ENCODE data around the gene TMEM63B.

TMEM63B gene

DNA sequence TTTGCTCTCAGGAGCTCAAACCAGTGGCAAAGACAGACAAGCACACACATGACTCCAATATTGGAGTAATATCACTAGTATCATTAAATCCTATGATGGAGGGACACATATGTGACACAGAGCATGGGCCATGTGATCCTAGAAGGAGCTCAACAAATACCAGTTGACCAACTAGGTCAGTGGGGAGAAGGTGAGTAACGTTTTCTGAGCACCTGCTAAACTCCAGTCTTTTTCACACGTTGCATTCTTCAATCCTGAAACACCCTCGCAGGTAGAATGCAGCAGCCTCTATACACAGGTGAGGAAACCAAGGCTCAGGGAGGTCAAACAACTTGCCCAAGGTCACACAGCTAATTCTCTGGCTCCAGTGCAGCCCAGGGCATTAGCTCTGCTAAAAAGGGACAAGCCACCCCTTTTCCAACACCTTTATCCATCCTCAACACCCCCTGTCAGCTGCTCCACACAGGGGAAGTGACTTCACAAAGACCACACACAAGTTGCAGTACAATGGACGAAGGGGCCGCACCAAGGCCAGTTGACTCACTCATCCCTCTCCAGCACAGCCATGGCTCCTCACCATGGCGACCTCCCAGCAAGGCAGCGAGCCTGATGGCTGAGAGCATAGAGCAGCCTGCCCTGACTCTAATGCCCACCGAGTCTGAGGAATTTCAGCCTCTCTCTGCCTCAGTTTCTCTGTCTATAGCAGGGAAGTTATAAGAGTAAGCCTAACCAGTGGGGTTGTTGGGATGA is 35.7 kb downstream of the TMEM63B start:
- no peak overlapping the region for H3K4ac ChIP-seq (ENCODE audit: low read length)
- H3K36me3 ChIP-seq (replicated peaks in 1 of 2; ENCODE audit: control insufficient read depth in 2 of 2, insufficient read depth in 2 of 2, low read length in 2 of 2): no peaks in the 10 kb centered on the region
- H3K4me1 ChIP-seq (ENCODE audit: control insufficient read depth in 2 of 2, insufficient read depth in 1 of 2, low read depth in 1 of 2, low read length in 2 of 2): peaks cover 13 to 15% of the 10 kb centered on the region in 2 donors
- no peak overlapping the region for H4K91ac ChIP-seq (ENCODE audit: low read depth, low read length, poor library complexity)
- H3K9me3 ChIP-seq (replicated peaks in 1 of 2; ENCODE audit: control insufficient read depth in 2 of 2, insufficient read depth in 1 of 2, low read depth in 1 of 2, low read length in 2 of 2): no peaks in the 10 kb centered on the region
- no peaks in the 10 kb centered on the region for H3K27me3 ChIP-seq (ENCODE audit: control insufficient read depth in 3 of 3, insufficient read depth in 3 of 3, low read depth in 1 of 3, low read length in 3 of 3)
- no peak overlapping the region for H3K23ac ChIP-seq (ENCODE audit: low read depth, low read length, poor library complexity)
- H2BK120ac ChIP-seq (ENCODE audit: low read depth, low read length): no peak overlapping the region
- H3K14ac ChIP-seq (ENCODE audit: low read length): no peak overlapping the region
- no peak overlapping the region for H3K9ac ChIP-seq (ENCODE audit: low read depth, low read length, poor library complexity)
- no peaks in the 10 kb centered on the region for H3K79me1 ChIP-seq (ENCODE audit: low read depth, low read length)
- H2BK12ac ChIP-seq (ENCODE audit: low read length): no peak overlapping the region
- no CpG with 5 or more reads among the region's 8 CpGs for WGBS, 2 donors (ENCODE audit: extremely low coverage in 2 of 2, insufficient read length in 2 of 2, insufficient replicate concordance in 1 of 2)
- H2BK15ac ChIP-seq (ENCODE audit: low read length): no peak overlapping the region
- H4K8ac ChIP-seq (ENCODE audit: low read depth, low read length): no peak overlapping the region
- no peak overlapping the region for H2AK5ac ChIP-seq (ENCODE audit: low read depth, low read length)
- H3K4me3 ChIP-seq (ENCODE audit: low read length in 2 of 2): no peak overlapping the region
- peak overlapping the region; percentile 76 for H2AFZ ChIP-seq (ENCODE audit: low read length)
- no peak for DNase-seq (ENCODE audit: low spot score)
- no peak overlapping the region for H3K18ac ChIP-seq (ENCODE audit: low read length)
- H3K27ac ChIP-seq (replicated peaks; ENCODE audit: low read length): no peak overlapping the region
- H3K4me2 ChIP-seq (ENCODE audit: insufficient read depth, low read length, poor library complexity, severe bottlenecking): no peak overlapping the region
- H2BK5ac ChIP-seq (ENCODE audit: low read length): no peak overlapping the region

DNA sequence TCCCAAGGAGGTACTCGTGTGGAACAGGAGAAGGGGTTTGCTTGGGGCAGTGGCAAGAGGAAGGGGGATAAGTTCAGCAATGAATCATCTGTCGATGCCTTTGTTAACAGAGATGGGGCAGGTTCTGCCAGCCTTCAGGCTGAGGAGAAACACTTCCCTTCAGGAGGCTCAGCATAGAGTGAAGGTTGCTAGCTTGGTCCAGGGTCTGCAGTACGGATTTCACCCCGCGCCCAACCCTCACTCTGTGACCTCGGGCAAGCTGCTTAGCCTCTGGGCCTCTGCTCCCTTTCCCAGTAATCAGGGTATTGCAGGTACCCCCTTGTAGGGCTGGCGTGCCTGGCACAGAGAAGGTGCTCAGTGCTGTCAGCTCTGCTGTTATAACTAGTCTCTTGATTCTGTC is 38.8 kb downstream of the TMEM63B start:
- H3K79me1 ChIP-seq (ENCODE audit: low read depth, low read length): no peaks in the 10 kb centered on the region
- no peak overlapping the region for H4K91ac ChIP-seq (ENCODE audit: low read depth, low read length, poor library complexity)
- H3K9me3 ChIP-seq (replicated peaks in 1 of 2; ENCODE audit: control insufficient read depth in 2 of 2, insufficient read depth in 1 of 2, low read depth in 1 of 2, low read length in 2 of 2): no peaks in the 10 kb centered on the region
- H3K27ac ChIP-seq (replicated peaks; ENCODE audit: low read length): no peak overlapping the region
- no peak overlapping the region for H3K4me2 ChIP-seq (ENCODE audit: insufficient read depth, low read length, poor library complexity, severe bottlenecking)
- no peak overlapping the region for H2BK120ac ChIP-seq (ENCODE audit: low read depth, low read length)
- H3K23ac ChIP-seq (ENCODE audit: low read depth, low read length, poor library complexity): no peak overlapping the region
- no peak for DNase-seq (ENCODE audit: low spot score)
- H3K4ac ChIP-seq (ENCODE audit: low read length): no peak overlapping the region
- peaks cover 11 to 15% of the 10 kb centered on the region in 2 donors for H3K4me1 ChIP-seq (ENCODE audit: control insufficient read depth in 2 of 2, insufficient read depth in 1 of 2, low read depth in 1 of 2, low read length in 2 of 2)
- no peak overlapping the region for H2BK12ac ChIP-seq (ENCODE audit: low read length)
- no peak overlapping the region for H3K9ac ChIP-seq (ENCODE audit: low read depth, low read length, poor library complexity)
- no CpG with 5 or more reads among the region's 7 CpGs for WGBS, 2 donors (ENCODE audit: extremely low coverage in 2 of 2, insufficient read length in 2 of 2, insufficient replicate concordance in 1 of 2)
- H2BK5ac ChIP-seq (ENCODE audit: low read length): no peak overlapping the region
- H3K4me3 ChIP-seq (ENCODE audit: low read length in 2 of 2): no peak overlapping the region
- H2AFZ ChIP-seq (ENCODE audit: low read length): peak overlapping the region; percentile 92
- no peak overlapping the region for H2BK15ac ChIP-seq (ENCODE audit: low read length)
- H3K36me3 ChIP-seq (replicated peaks in 1 of 2; ENCODE audit: control insufficient read depth in 2 of 2, insufficient read depth in 2 of 2, low read length in 2 of 2): no peaks in the 10 kb centered on the region
- no peak overlapping the region for H3K18ac ChIP-seq (ENCODE audit: low read length)
- H2AK5ac ChIP-seq (ENCODE audit: low read depth, low read length): no peak overlapping the region
- no peak overlapping the region for H4K8ac ChIP-seq (ENCODE audit: low read depth, low read length)
- H3K27me3 ChIP-seq (ENCODE audit: control insufficient read depth in 3 of 3, insufficient read depth in 3 of 3, low read depth in 1 of 3, low read length in 3 of 3): peaks cover 0 to 13% (median 0%) of the 10 kb centered on the region in 3 experiments
- no peak overlapping the region for H3K14ac ChIP-seq (ENCODE audit: low read length)

DNA sequence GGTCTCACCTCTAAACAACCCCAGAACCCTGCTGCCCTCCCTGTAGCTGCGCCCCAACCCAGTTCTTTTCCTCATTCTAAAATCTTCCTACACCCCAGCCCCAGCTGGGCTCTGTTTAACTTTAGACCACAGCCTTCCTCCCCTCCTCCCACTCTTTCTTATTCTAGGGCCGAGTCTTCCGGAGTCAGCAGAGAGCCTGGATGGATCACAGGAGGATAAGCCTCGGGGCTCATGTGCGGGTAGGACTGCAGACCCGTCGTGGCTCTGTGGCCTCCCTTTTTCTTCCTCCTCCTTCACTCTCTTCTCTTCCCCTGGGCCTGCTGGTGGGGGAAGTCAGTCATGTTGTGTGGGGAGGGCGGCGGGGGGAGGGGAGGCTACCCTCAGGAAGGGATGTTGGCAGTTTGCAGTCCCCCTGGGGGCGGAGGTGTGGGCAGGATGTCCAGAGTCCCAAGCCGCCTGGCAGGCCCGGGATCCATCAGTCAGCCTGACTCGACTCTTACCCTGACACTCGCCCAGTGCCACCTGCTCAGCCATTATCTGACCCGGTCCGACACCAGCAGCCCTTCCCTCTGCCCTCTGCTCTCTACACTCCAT is 39.3 kb downstream of the TMEM63B start:
- Histone ChIP-seq H3K27me3 (ENCODE audit: control insufficient read depth in 3 of 3, insufficient read depth in 3 of 3, low read depth in 1 of 3, low read length in 3 of 3) (peaks cover 0 to 16% (median 0%) of the 10 kb centered on the region in 3 experiments), H3K18ac (ENCODE audit: low read length) (no peak overlapping the region), H3K23ac (ENCODE audit: low read depth, low read length, poor library complexity) (no peak overlapping the region), H3K9me3 (replicated peaks in 1 of 2; ENCODE audit: control insufficient read depth in 2 of 2, insufficient read depth in 1 of 2, low read depth in 1 of 2, low read length in 2 of 2) (no peaks in the 10 kb centered on the region), H4K91ac (ENCODE audit: low read depth, low read length, poor library complexity) (no peak overlapping the region), H2BK120ac (ENCODE audit: low read depth, low read length) (no peak overlapping the region), H3K27ac (replicated peaks; ENCODE audit: low read length) (no peak overlapping the region), H4K8ac (ENCODE audit: low read depth, low read length) (no peak overlapping the region), H3K9ac (ENCODE audit: low read depth, low read length, poor library complexity) (peak overlapping the region; percentile 30), H3K4me3 (ENCODE audit: low read length in 2 of 2) (no peak overlapping the region), H2BK5ac (ENCODE audit: low read length) (no peak overlapping the region), H2AK5ac (ENCODE audit: low read depth, low read length) (no peak overlapping the region), H2BK12ac (ENCODE audit: low read length) (no peak overlapping the region), H2AFZ (ENCODE audit: low read length) (peak overlapping the region; percentile 92), H3K79me1 (ENCODE audit: low read depth, low read length) (no peaks in the 10 kb centered on the region), H3K4me1 (ENCODE audit: control insufficient read depth in 2 of 2, insufficient read depth in 1 of 2, low read depth in 1 of 2, low read length in 2 of 2) (peaks cover 11 to 15% of the 10 kb centered on the region in 2 donors), H2BK15ac (ENCODE audit: low read length) (no peak overlapping the region), H3K14ac (ENCODE audit: low read length) (no peak overlapping the region), H3K4ac (ENCODE audit: low read length) (no peak overlapping the region), H3K36me3 (replicated peaks in 1 of 2; ENCODE audit: control insufficient read depth in 2 of 2, insufficient read depth in 2 of 2, low read length in 2 of 2) (no peaks in the 10 kb centered on the region), H3K4me2 (ENCODE audit: insufficient read depth, low read length, poor library complexity, severe bottlenecking) (no peak overlapping the region)
- no peak for DNase-seq (ENCODE audit: low spot score)
- no CpG with 5 or more reads among the region's 16 CpGs for WGBS, 2 donors (ENCODE audit: extremely low coverage in 2 of 2, insufficient read length in 2 of 2, insufficient replicate concordance in 1 of 2)

DNA sequence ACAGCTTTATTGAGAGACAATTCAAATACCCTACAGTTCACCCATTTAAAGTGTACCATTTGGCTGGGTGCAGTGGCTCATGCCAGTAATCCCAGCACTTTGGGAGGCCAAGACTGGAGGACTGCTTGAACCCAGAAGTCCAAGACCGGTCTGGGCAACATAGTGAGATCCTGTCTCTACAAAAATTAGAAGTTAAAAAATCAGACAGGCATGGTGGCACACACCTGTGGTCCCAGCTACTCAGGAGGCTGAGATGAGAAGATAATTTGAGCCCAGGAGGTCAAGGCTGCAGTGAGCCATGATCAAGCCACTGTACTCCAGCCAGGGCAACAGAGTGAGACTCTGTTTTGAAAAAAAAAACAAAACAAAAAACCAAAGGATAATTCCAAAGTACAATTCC is 40.2 kb downstream of the TMEM63B start:
- Histone ChIP-seq H2BK5ac (ENCODE audit: low read length) (no peak overlapping the region), H3K4me1 (ENCODE audit: control insufficient read depth in 2 of 2, insufficient read depth in 1 of 2, low read depth in 1 of 2, low read length in 2 of 2) (peaks cover 11 to 13% of the 10 kb centered on the region in 2 donors), H3K4me2 (ENCODE audit: insufficient read depth, low read length, poor library complexity, severe bottlenecking) (no peak overlapping the region), H3K4me3 (ENCODE audit: low read length in 2 of 2) (no peak overlapping the region), H2BK15ac (ENCODE audit: low read length) (no peak overlapping the region), H3K9me3 (replicated peaks in 1 of 2; ENCODE audit: control insufficient read depth in 2 of 2, insufficient read depth in 1 of 2, low read depth in 1 of 2, low read length in 2 of 2) (no peaks in the 10 kb centered on the region), H3K27ac (replicated peaks; ENCODE audit: low read length) (no peak overlapping the region), H3K23ac (ENCODE audit: low read depth, low read length, poor library complexity) (no peak overlapping the region), H4K8ac (ENCODE audit: low read depth, low read length) (no peak overlapping the region), H3K14ac (ENCODE audit: low read length) (no peak overlapping the region), H3K79me1 (ENCODE audit: low read depth, low read length) (no peaks in the 10 kb centered on the region), H3K18ac (ENCODE audit: low read length) (no peak overlapping the region), H4K91ac (ENCODE audit: low read depth, low read length, poor library complexity) (no peak overlapping the region), H3K36me3 (replicated peaks in 1 of 2; ENCODE audit: control insufficient read depth in 2 of 2, insufficient read depth in 2 of 2, low read length in 2 of 2) (no peaks in the 10 kb centered on the region), H3K9ac (ENCODE audit: low read depth, low read length, poor library complexity) (no peak overlapping the region), H2AFZ (ENCODE audit: low read length) (no peak overlapping the region), H3K4ac (ENCODE audit: low read length) (no peak overlapping the region), H3K27me3 (ENCODE audit: control insufficient read depth in 3 of 3, insufficient read depth in 3 of 3, low read depth in 1 of 3, low read length in 3 of 3) (peaks cover 0 to 16% (median 0%) of the 10 kb centered on the region in 3 experiments), H2BK120ac (ENCODE audit: low read depth, low read length) (no peak overlapping the region), H2AK5ac (ENCODE audit: low read depth, low read length) (no peak overlapping the region), H2BK12ac (ENCODE audit: low read length) (no peak overlapping the region)
- DNase-seq (ENCODE audit: low spot score): no peak
- WGBS, 2 donors (ENCODE audit: extremely low coverage in 2 of 2, insufficient read length in 2 of 2, insufficient replicate concordance in 1 of 2): no CpG with 5 or more reads among the region's 1 CpG
